Stomach (tissue), 4 donors: Measurements from ENCODE around the gene RASA3.

Experiments
- EP300 ChIP-seq: sonication (generic); formaldehyde crosslinking; IDR thresholded peaks from one replicate; pipeline ENCODE4 v1.6.1; 2017; ENCODE audit warnings: antibody characterized with exemption
- TF ChIP-seq, protein P1 (sequence below), 7 experiments: fragments of 450-650 bp in 4 of 7; fragments of 200-600 bp in 3 of 7; sonication (generic) in 3 of 7; IDR thresholded peaks; one replicate each; pipeline ENCODE4 v1.5.1; 2016 to 2019; ENCODE audit warnings: antibody characterized with exemption in 7 of 7, control low read depth in 2 of 7, mild to moderate bottlenecking in 1 of 7

DNA sequence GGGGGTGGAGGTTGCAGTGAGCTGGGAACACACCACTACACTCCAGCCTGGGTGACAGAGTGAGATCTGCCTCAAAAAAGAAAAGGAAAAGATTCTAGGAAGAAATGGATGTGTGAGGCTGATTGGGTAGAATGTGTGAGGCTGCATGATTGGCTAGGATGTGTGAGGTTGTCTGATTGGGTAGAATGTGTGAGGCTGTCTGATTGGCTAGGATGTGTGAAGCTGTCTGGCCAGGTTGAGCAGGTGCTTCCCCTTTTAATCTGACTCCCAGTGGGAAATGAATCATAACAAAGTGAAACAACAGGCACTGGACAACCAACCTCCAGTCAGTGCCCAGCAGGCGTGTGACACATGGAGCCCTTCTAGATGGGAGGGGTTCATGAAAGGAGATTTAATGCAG is 173.2 kb downstream of the RASA3 start:
- no peak for TF ChIP-seq EP300
- TF ChIP-seq, protein P1, sequence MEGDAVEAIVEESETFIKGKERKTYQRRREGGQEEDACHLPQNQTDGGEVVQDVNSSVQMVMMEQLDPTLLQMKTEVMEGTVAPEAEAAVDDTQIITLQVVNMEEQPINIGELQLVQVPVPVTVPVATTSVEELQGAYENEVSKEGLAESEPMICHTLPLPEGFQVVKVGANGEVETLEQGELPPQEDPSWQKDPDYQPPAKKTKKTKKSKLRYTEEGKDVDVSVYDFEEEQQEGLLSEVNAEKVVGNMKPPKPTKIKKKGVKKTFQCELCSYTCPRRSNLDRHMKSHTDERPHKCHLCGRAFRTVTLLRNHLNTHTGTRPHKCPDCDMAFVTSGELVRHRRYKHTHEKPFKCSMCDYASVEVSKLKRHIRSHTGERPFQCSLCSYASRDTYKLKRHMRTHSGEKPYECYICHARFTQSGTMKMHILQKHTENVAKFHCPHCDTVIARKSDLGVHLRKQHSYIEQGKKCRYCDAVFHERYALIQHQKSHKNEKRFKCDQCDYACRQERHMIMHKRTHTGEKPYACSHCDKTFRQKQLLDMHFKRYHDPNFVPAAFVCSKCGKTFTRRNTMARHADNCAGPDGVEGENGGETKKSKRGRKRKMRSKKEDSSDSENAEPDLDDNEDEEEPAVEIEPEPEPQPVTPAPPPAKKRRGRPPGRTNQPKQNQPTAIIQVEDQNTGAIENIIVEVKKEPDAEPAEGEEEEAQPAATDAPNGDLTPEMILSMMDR (IDR thresholded peaks at IDR 0.05) = no peak
